Fibroblast of the conjunctiva (primary cell): ENCODE results near the gene SPSB2.
"Not testable (repeated sequence)": the region's sequence is repeated elsewhere in the genome, so short reads cannot be mapped to it uniquely, and the experiment has no call there.

Experiments
- DNase-seq: peaks from one replicate; pipeline ENCODE4 v3.0.0-alpha.2; 2010; ENCODE audit warnings: low read depth

Gene SPSB2

GRCh38 chr12:6873094-6874014 lies at the start of gene SPSB2:
TSS of gene SPSB2 (minus strand) at chr12:6873303. CDS start at chr12:6872901, 402 bp downstream.
- DNase-seq, result peak; percentile 91

- no peak for DNase-seq
Measured at GRCh38 chr12:6921996-6922946, 49.2 kb upstream of the SPSB2 start.

- DNase-seq, result no peak
Measured at GRCh38 chr12:6921539-6921938, 48.4 kb upstream of the SPSB2 start.

GRCh38 chr12:6919588-6919987 lies 46.5 kb upstream of the SPSB2 start:
- DNase-seq, result no peak

- DNase-seq, result no peak
Measured at GRCh38 chr12:6917491-6918231, 44.6 kb upstream of the SPSB2 start.

GRCh38 chr12:6916426-6917200 lies 43.5 kb upstream of the SPSB2 start:
- DNase-seq, result no peak

- DNase-seq, result no peak
Measured at GRCh38 chr12:6915789-6916285, 42.7 kb upstream of the SPSB2 start.

GRCh38 chr12:6914947-6915788 lies 42.1 kb upstream of the SPSB2 start:
- DNase-seq, result no peak

GRCh38 chr12:6914246-6914946 lies 41.3 kb upstream of the SPSB2 start, which contains the start of gene ENO2:
TSS of gene ENO2 (plus strand) at chr12:6914580. CDS start at chr12:6915833, 1,253 bp downstream.
- no peak for DNase-seq

- no peak for DNase-seq
Measured at GRCh38 chr12:6912164-6912935, 39.2 kb upstream of the SPSB2 start.

- no peak for DNase-seq
Measured at GRCh38 chr12:6909421-6910145, 36.5 kb upstream of the SPSB2 start.

- not testable (repeated sequence) for DNase-seq
Measured at GRCh38 chr12:6908141-6908540, 35.0 kb upstream of the SPSB2 start.

GRCh38 chr12:6905414-6906040 lies 32.4 kb upstream of the SPSB2 start:
- no peak for DNase-seq

- DNase-seq, result peak; percentile 91
Measured at GRCh38 chr12:6904280-6905276, 31.5 kb upstream of the SPSB2 start, which contains the start of gene LRRC23. TSS of gene LRRC23 (plus strand) at chr12:6904822. CDS start at chr12:6905634, 812 bp downstream.

- no peak for DNase-seq
Measured at GRCh38 chr12:6903722-6904121, 30.6 kb upstream of the SPSB2 start.

- DNase-seq, result no peak
Measured at GRCh38 chr12:6902448-6902847, 29.3 kb upstream of the SPSB2 start.
